ENCODE measurements around the gene TPM2.

GRCh38 chr9:35710818-35711500, 21.2 kb upstream of the TPM2 start:
- no peak for TF ChIP-seq CTCF (IDR thresholded peaks at IDR 0.05; ENCODE audit: low read depth, low read length)
- TF ChIP-seq EZH2phosphoT487 (IDR thresholded peaks at IDR 0.05; ENCODE audit: low read depth) = no peak

All from OCI-LY3 (cell line).